Natural killer cell (primary cell): ENCODE measurements around the gene SART1. TPM values are rescaled to one million over a fixed set of nuclear protein-coding genes. Genes with fewer than 3 reads are reported as not detected.

Experiments
- ATAC-seq, 3 donors: fragments of 150-1000 bp in 2 of 3; fragments of 200-7000 bp in 1 of 3; cut with Tn5 transposase; 1 replicate in 1 of 3; 2 replicates in 2 of 3; pipeline ENCODE4 v1.10.0; 2021; ENCODE audit warnings: mild to moderate bottlenecking in 2 of 3, moderate library complexity in 2 of 3
- DNase-seq, 2 donors: peaks; one replicate each; pipeline versions ENCODE4 v3.0.0 to v3.0.0-alpha.2; 2013 to 2021; ENCODE audit warnings: mixed read lengths in 1 of 2
- H3K27ac ChIP-seq: one replicate; pipeline ENCODE4 v1.5.1; 2013; ENCODE audit warnings: mild to moderate bottlenecking, low read length
- H3K27me3 ChIP-seq: one replicate; pipeline ENCODE4 v1.6.1; 2013; ENCODE audit warnings: low read length; ENCODE audit not compliant: control insufficient read depth, insufficient read depth
- H3K36me3 ChIP-seq: one replicate; pipeline ENCODE4 v1.6.1; 2013; ENCODE audit warnings: low read length; ENCODE audit not compliant: control insufficient read depth, insufficient read depth
- H3K4me1 ChIP-seq: one replicate; pipeline ENCODE4 v1.6.1; 2013; ENCODE audit warnings: low read length; ENCODE audit not compliant: control insufficient read depth, insufficient read depth
- H3K4me3 ChIP-seq: one replicate; pipeline ENCODE4 v1.5.1; 2013; ENCODE audit warnings: low read length
- H3K9me3 ChIP-seq: one replicate; pipeline ENCODE4 v1.6.1; 2013; ENCODE audit warnings: low read length; ENCODE audit not compliant: control insufficient read depth, insufficient read depth
- H3K27ac Mint-ChIP-seq, 2 donors: one replicate each; pipeline ENCODE4 v1.8.0; 2022; ENCODE audit warnings: mild to moderate bottlenecking in 2 of 2, mixed read lengths in 2 of 2, moderate library complexity in 1 of 2
- H3K27me3 Mint-ChIP-seq, 2 donors: one replicate each; pipeline ENCODE4 v1.8.0; 2022; ENCODE audit warnings: low read depth in 2 of 2, mixed read lengths in 2 of 2
- H3K36me3 Mint-ChIP-seq: one replicate; pipeline ENCODE4 v1.8.0; 2022; ENCODE audit warnings: mixed read lengths
- H3K4me1 Mint-ChIP-seq, 2 donors: one replicate each; pipeline ENCODE4 v1.8.0; 2022; ENCODE audit warnings: mixed read lengths in 2 of 2
- H3K4me3 Mint-ChIP-seq: one replicate; pipeline ENCODE4 v1.8.0; 2022; ENCODE audit warnings: mild to moderate bottlenecking, moderate library complexity, mixed read lengths
- H3K9me3 Mint-ChIP-seq, 2 donors: one replicate each; pipeline ENCODE4 v1.8.0; 2022; ENCODE audit warnings: mixed read lengths in 2 of 2
- WGBS: methylation state at CpG from one replicate; pipeline ENCODE4 v1.1.7; 2013; ENCODE audit warnings: missing lambda C conversion rate; ENCODE audit not compliant: insufficient coverage; 5-methylcytosine and 5-hydroxymethylcytosine counted together
- intact Hi-C: fragments of 100-400 bp; cut with micrococcal nuclease; formaldehyde crosslinking; loops from one replicate; pipeline ENCODE4 v1.14.2; 2022
- total RNA-seq, 4 donors: library from RNA; stranded (reverse); fragments of 120-200 nt in 1 of 4; gene quantifications; one replicate each; pipeline versions ENCODE4 v1.2.3 to v1.2.4, GENCODE V29; 2013 to 2022
- TF ChIP-seq, protein P1 (sequence below): fragments of 200-600 bp; IDR thresholded peaks from one replicate; pipeline ENCODE4 v1.8.0; 2022; ENCODE audit warnings: antibody characterized with exemption

Gene SART1
- total RNA-seq, 3 donors from 2014 or later (not counting 1 experiment from before 2014, with no cell fraction given) = 103 to 123 (median 115) TPM

- intact Hi-C loops = loop anchor here (2.0 to 5.0 kb wide), 3 partner anchors 15 to 60 kb away; partner anchors contain the start of genes CCDC85B and CFL1
- no peaks in the 10 kb centered on the region for H3K27me3 ChIP-seq
- H3K4me3 ChIP-seq = peak overlapping the region; percentile 96
Measured at GRCh38 chr11:65917434-65918210, 43.9 kb upstream of the SART1 start.

GRCh38 chr11:65918211-65919140 lies 43.1 kb upstream of the SART1 start, which contains the start of gene C11orf68:
Gene C11orf68, minus strand, starts transcription at chr11:65919062. Its CDS starts 31 bp downstream, at chr11:65919031.
- no peaks in the 10 kb centered on the region for H3K9me3 Mint-ChIP-seq
- ATAC-seq = peak in 1 of 3 donors; percentile 3
- peaks cover 57% of the 10 kb centered on the region for H3K4me1 ChIP-seq

More at GRCh38 chr11:65917434-65918210, 43.9 kb upstream of the SART1 start:
- Mint-ChIP-seq H3K27ac (peak overlapping the region; percentile 49 to 77), H3K9me3 (no peaks in the 10 kb centered on the region), H3K27me3 (no peaks in the 10 kb centered on the region), H3K36me3 (no peaks in the 10 kb centered on the region), H3K4me3 (peak overlapping the region; percentile 90), H3K4me1 (peaks cover 24 to 52% of the 10 kb centered on the region in 2 donors)
- TF ChIP-seq, protein P1, sequence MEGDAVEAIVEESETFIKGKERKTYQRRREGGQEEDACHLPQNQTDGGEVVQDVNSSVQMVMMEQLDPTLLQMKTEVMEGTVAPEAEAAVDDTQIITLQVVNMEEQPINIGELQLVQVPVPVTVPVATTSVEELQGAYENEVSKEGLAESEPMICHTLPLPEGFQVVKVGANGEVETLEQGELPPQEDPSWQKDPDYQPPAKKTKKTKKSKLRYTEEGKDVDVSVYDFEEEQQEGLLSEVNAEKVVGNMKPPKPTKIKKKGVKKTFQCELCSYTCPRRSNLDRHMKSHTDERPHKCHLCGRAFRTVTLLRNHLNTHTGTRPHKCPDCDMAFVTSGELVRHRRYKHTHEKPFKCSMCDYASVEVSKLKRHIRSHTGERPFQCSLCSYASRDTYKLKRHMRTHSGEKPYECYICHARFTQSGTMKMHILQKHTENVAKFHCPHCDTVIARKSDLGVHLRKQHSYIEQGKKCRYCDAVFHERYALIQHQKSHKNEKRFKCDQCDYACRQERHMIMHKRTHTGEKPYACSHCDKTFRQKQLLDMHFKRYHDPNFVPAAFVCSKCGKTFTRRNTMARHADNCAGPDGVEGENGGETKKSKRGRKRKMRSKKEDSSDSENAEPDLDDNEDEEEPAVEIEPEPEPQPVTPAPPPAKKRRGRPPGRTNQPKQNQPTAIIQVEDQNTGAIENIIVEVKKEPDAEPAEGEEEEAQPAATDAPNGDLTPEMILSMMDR = no peak
- no peak for ATAC-seq
- no peak for DNase-seq
- Histone ChIP-seq H3K4me1 (peaks cover 57% of the 10 kb centered on the region), H3K27ac (no peak overlapping the region), H3K9me3 (no peaks in the 10 kb centered on the region), H3K36me3 (peaks cover 22% of the 10 kb centered on the region)
- WGBS = 90% methylated on average over 35 of the region's 35 CpGs

DNA sequence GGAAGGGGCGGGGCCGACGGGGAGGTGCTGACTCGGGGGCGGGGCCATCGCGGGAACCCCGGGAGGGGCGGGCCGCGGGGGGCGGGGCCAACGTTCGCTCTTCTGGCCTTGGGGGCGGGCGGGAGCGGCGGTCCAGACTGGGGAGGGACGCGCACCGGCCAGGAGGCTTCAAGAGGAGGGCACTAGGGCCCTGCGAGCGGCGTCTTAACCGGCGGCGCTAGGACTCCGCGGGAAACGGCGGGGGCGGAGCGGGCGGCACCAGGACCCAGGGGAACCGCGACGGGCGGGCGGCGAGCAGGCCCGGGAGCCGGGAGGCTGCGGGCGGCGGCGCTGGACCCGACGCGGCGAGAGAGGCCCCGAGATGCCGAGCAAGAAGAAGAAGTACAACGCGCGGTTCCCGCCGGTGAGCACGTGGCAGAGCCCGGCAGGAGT lies 42.4 kb upstream of the SART1 start, which contains the start of gene DRAP1:
Gene DRAP1, plus strand, starts transcription at position 286 of the 432 bp plus-strand sequence. Its CDS starts 76 bp downstream, at position 362.
- H3K27me3 Mint-ChIP-seq = no peaks in the 10 kb centered on the region
- H3K4me1 Mint-ChIP-seq = peaks cover 24 to 53% of the 10 kb centered on the region in 2 donors
- no peaks in the 10 kb centered on the region for H3K9me3 Mint-ChIP-seq
- peak within 1 kb of the TSS; percentile 77 to 90 for H3K27ac Mint-ChIP-seq
- peak within 1 kb of the TSS; percentile 90 for H3K4me3 Mint-ChIP-seq
- no peaks in the 10 kb centered on the region for H3K36me3 Mint-ChIP-seq
- H3K9me3 ChIP-seq = no peaks in the 10 kb centered on the region
- intact Hi-C loops = loop anchor here (1.0 to 5.0 kb wide), 5 partner anchors 9 to 62 kb away; partner anchors contain the start of genes CCDC85B, CFL1 and SART1
- TF ChIP-seq, protein P1 = no peak
- peak; percentile 88 to 97 (median 90) for ATAC-seq
- H3K36me3 ChIP-seq = peaks cover 30% of the 10 kb centered on the region
- WGBS = under 1% methylated on average over 59 of the region's 59 CpGs
- no peaks in the 10 kb centered on the region for H3K27me3 ChIP-seq
- DNase-seq = peak; percentile 97 to 98
- H3K4me3 ChIP-seq = peak within 1 kb of the TSS; percentile 96
- H3K4me1 ChIP-seq = peaks cover 57% of the 10 kb centered on the region
- peak within 1 kb of the TSS; percentile 79 for H3K27ac ChIP-seq

More at GRCh38 chr11:65918211-65919140, 43.1 kb upstream of the SART1 start, which contains the start of gene C11orf68:
- H3K4me1 Mint-ChIP-seq = peaks cover 24 to 53% of the 10 kb centered on the region in 2 donors
- H3K4me3 ChIP-seq = peak within 1 kb of the TSS; percentile 96
- H3K27me3 Mint-ChIP-seq = no peaks in the 10 kb centered on the region
- peak within 1 kb of the TSS; percentile 90 for H3K4me3 Mint-ChIP-seq
- peak within 1 kb of the TSS; percentile 77 to 90 for H3K27ac Mint-ChIP-seq
- TF ChIP-seq, protein P1 = no peak
- no peaks in the 10 kb centered on the region for H3K9me3 ChIP-seq
- H3K27ac ChIP-seq = peak within 1 kb of the TSS; percentile 79
- H3K27me3 ChIP-seq = no peaks in the 10 kb centered on the region
- intact Hi-C loops = loop anchor here (1.0 to 5.0 kb wide), 5 partner anchors 10 to 61 kb away; partner anchors contain the start of genes CCDC85B, CFL1 and SART1
- H3K36me3 Mint-ChIP-seq = no peaks in the 10 kb centered on the region
- WGBS = 4% methylated on average over 77 of the region's 77 CpGs
- peaks cover 30% of the 10 kb centered on the region for H3K36me3 ChIP-seq
- DNase-seq = no peak
